ENCODE data around the gene ZNF593OS. TPM values are rescaled to one million over a fixed set of nuclear protein-coding genes. Genes with fewer than 3 reads are reported as not detected.

Gene ZNF593OS
- total and polyA plus RNA-seq, 2 of the 8 experiments (the other 6 are each of a cell fraction or from before 2014, with no cell fraction given): not detected

GRCh38 chr1:26212726-26213125, 41.1 kb upstream of the ZNF593OS start (continued):
- TF ChIP-seq SUZ12 (IDR thresholded peaks at IDR 0.05; ENCODE audit: low read length) (no peak), EZH2 (IDR thresholded peaks at IDR 0.05; ENCODE audit: low read depth, low read length, severe bottlenecking) (no peak), SIN3A (conservative IDR thresholded peaks at IDR 0.05 in 1 of 2, IDR thresholded peaks at IDR 0.05 in 1 of 2; ENCODE audit: low read depth in 1 of 2, low read length in 2 of 2) (no peak), SRF (IDR thresholded peaks at IDR 0.05; ENCODE audit: low read depth, low read length) (no peak), EP300 (IDR thresholded peaks at IDR 0.05; ENCODE audit: borderline replicate concordance in 1 of 2, low read depth in 2 of 2, low read length in 2 of 2) (no peak), TBP (IDR thresholded peaks at IDR 0.05; ENCODE audit: low read depth, low read length) (no peak)

Data from H1 (cell line).